Stimulated activated CD8-positive, alpha-beta memory T cell treated with anti-CD3 and anti-CD28 coated beads, Interleukin-2, amount 100 ng/mL, for 48 hours (primary cell): Measurements from ENCODE around the gene ADAM21.
"Not testable (repeated sequence)": the region's sequence is repeated elsewhere in the genome, so short reads cannot be mapped to it uniquely, and the experiment has no call there.

ENCODE experiments used
- DNase-seq, 2 donors: peaks; one replicate each; pipeline ENCODE4 v3.0.0-alpha.2; 2020; ENCODE audit warnings: low read depth in 2 of 2

ADAM21 gene

DNA sequence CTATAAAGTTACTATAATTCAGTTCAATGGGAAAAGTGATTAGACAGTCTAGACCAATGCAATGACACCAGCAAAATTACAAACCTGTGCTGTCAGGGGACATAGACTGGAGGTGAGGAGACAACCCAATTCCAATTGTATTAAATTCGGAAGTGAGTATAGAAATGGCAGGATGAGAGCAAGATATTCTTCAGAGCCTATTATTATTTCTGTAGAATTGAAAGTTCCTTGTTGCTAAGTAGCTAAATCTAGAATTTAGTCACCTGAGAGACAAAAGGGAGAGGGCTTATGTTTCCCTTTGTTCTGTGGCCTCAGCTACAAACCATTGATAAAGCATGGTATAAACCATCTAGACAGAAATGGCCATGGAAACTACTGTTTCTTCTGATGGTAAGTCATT, at the start of gene ADAM21:
TSS of gene ADAM21 (plus strand) at position 301 of the 400 bp plus-strand sequence. CDS start 5,326 bp downstream, outside the sequence.
- no peak for DNase-seq

DNA sequence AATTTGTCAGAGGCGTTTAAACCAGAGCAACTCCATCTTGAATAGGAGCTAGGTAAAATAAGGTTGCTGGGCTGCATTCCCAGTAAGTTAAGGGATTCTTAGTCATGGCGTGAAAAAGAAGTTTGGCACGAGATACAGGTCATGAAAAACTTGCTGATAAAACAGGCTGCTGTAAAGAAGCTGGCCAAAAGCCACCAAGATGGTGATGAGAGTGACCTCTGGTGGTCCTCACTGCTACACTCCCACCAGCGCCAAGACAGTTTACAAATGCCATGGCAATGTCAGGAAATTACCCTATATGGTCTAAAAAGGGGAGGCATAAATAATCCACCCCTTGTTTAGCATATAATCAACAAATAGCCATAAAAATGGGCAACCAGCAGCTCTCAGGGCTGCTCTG, 48.6 kb upstream of the ADAM21 start:
- not testable (repeated sequence) for DNase-seq

DNA sequence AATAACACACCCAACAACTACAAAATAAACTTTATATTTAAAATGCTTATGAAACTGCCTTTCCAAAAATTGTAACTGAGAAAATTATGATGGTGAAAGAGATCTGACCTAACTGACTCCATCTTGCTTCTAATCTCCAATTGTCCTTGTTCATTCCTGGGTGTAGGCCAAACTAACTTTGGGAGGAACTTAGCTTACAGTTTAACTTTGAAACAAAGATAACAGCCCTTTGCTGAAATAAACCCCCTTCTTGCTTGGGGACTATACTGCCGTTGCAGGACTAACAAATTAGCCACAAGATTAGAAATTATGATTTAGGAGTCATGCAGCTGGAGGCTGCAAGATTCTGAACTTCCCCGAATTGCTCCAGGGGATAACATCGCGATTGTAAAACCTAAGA, 45.8 kb upstream of the ADAM21 start:
- DNase-seq = not testable (repeated sequence)

DNA sequence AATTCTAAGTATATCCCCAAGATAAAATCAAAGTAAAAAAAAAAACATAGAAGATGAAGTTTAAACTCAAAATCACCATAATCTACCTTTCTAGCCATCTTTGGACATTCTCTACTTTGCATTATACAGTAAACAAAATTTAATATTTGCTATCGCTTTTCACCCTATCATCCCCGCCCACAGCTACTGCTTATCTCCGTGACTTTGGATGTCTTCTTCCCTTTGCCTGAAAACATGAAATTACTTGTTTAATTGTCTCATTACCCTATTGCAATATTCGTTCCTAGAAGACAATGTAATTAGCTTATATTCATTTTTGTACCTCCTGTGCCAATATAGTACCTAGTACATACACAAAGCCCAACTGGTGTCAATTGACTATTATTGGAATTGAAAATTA, 44.4 kb upstream of the ADAM21 start:
- no peak for DNase-seq

DNA sequence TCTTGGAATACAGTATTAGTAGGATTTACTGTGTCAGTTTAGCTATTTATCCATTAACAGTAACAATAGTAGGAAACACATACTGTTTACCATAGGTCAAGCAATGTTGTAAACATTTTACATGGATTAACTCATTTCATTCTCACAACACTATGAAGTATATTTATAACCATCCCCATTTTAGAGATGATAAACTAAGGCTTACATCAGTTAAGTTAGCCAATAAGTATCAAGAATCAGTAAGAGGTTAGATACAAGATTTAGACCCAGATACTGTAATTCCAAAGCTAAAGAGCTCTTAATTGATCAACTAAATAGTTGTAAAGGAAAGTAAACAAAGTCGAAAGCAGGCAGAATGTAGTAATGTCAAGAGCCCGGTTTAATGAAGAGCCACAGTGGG, 36.2 kb upstream of the ADAM21 start:
- DNase-seq = no peak

DNA sequence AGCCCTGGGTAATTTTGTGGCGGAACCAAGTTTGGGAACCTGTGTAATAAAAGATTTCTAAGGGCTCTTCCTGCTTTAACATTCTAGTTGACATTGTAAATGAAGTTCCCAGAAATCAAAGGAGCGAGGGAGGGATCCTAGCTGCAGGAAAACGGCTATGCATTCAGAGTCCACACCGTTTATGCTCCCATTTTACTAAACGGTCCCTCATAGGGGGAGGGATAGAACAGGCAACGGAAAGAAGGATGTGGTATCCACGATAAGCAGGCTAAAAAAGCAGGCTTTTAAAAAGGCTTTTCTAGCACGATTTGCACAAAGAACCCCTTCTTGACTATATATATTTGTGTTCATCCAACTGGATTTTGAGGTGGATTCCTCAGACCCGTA, 35.6 kb upstream of the ADAM21 start:
- no peak for DNase-seq

DNA sequence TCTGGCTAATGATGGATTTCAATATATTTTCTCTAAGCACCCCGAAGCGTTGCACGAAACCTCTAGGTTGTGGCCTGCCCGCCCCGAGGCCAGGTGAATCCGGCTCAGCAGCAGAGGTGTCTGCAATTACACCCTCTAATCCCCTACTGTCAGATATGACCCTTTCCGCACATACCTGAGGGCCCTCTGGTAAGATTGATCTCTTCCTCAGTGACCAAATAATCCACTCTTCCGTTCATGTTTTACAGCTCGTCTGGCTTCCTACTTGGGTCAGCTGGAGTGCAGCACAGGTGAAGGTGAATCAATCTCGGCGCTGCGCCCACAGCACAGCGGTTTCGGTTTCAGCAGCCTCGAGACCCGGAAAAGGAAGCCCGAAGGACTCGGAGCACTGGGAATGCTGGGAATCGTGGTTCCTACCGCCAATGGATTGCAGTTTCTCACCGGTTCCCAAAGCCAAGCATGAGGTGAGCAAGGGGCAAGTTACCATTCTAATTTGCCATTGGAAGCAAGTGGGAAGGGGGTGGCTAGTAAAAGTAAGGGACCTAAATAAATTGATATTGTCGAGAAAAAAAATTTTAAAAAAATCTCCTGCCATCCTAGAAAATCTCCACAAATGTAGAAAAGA, 35.1 kb upstream of the ADAM21 start, which contains the start of gene SYNJ2BP:
TSS of gene SYNJ2BP (minus strand) at position 366 of the 625 bp plus-strand sequence. CDS start at position 239, 127 bp downstream.
- DNase-seq = peak; percentile 5 to 31

DNA sequence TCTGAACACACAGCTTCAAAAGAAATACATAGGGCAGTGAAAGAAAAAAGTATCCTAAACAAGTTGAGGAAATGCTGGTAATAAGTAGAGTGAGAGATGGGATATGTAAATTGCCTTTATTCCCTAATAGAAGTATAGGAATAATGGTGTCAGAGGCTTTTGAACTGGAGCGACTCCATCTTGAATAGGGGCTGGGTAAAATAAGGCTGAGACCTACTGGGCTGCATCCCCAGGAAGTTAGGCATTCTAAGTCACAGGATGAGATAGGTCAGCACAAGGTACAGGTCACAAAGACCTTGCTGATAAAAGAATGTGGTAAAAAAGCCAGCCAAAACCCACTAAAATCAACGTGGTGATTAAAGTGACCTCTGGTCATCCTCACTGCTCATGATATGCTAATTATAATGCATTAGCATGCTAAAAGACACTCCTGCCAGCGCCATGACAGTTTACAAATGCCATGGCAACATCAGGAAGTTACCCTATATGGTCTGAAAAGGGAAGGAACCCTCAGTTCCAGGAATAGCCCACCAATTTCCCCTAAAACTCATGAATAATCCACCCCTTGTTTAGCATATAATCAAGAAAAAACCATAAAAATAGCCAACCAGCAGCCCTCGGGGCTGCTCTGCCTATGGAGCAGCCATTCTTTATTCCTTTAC, 32.6 kb upstream of the ADAM21 start:
- DNase-seq = not testable (repeated sequence)

DNA sequence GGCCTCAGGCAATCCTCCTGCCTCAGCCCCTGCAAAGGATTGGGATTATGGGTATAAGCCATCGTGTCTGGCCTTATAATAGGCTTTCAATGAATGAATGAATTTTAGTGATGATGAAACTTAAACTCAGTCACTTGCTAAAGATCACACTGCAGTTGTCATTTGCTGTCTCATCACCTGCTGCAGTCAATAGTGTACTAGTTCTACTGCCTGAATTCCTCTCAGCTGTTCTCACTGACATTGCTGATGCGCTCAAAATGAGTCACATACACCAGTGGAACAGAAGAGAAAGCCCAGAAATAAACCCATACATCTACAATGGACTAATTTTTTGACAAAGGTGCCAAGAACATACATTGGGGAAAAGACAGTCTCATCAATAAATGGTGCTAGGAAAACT, 29.4 kb upstream of the ADAM21 start:
- DNase-seq = no peak

DNA sequence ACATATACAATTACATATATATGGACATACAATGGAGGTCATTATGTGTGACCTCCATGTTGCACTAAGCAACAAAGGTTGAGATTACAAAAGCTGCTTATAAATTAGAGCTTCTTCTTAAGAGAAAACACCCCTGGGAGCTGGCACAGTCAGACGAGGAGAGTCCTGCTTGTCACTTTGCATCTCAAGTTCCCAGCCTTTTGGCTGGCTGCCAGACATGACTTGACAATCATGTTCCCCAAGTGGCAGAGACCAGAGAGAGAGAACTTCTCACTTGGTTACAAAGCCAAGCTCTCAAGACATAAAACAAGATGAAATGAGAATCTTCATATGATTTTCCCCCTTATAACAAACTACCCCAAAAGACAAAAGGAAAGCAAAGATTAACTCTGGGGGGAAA, 26.6 kb upstream of the ADAM21 start:
- no peak for DNase-seq

DNA sequence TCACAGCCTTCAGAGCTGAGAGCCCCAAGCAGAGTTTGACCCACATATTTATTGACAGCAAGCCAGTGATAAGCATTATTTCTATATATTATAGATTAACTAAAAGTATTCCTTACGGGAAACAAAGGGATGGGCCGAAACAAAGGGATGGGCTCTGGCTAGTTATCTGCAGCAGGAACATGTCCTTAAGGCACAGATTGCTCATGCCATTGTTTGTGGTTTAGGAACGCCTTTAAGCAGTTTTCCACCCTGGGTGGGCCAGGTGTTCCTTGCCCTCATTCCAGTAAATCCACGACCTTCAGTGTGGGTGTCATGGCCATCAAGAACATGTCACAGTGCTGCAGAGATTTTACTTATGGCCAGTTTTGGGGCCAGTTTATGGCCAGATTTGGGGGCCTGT, 25.4 kb upstream of the ADAM21 start:
- not testable (repeated sequence) for DNase-seq

DNA sequence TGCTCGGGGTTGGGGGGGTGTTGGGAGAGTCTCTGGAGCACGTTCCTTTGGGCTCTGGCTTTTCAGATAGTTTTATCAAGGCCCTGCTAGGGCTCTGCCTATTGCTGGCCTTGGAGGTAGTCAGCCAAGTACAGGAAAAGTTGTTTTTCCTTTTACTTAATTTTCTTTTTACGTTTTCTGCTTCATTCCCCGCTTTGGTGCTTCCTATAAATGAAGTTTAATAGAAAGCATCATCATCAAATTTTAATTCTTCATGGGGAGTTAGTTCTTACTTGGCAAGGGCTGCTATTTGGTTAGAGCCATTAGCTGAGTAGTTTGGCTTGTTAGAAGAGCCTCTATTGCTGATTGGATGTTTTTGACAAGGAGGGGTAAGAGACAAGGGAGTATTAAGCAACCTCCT, 15.1 kb upstream of the ADAM21 start:
- no peak for DNase-seq

DNA sequence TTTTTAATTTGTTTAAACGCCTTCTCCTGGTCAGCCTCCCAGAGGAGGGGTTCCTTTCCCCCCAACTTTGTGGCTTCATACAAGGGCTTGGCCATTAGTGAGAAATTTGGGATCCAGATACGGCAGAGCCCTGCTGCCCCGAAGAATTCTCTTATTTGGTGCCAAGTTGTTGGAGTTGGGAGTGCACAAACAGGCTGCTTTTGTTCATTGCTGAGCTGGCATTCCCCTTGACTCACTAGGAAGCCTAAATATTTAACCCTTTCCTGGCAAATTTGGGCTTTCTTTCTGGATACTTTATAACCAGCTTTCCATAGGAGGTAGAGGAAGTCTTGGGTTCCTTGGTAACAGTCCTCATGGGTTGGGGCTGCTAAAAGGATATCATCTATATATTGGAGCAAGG, 10.3 kb upstream of the ADAM21 start:
- no peak for DNase-seq

DNA sequence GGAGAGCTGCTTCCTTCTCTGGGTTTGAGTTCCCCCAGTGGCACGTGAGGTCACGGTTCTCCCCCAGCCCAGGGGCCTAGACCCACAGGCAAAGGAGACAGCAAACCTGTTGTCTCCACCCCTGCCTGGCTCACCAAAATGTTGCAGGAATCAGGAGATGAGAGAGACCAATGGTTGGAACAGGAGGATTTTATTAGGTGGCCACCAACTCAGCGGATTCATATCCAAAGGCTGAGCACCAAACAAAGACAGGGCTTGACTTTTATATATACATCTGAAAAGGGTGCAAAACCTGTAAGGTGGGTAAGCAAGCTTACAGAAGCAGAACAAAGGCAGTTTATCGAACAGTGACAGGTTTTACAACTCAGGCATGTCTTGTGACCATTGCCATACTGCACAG, 9.2 kb upstream of the ADAM21 start:
- no peak for DNase-seq

DNA sequence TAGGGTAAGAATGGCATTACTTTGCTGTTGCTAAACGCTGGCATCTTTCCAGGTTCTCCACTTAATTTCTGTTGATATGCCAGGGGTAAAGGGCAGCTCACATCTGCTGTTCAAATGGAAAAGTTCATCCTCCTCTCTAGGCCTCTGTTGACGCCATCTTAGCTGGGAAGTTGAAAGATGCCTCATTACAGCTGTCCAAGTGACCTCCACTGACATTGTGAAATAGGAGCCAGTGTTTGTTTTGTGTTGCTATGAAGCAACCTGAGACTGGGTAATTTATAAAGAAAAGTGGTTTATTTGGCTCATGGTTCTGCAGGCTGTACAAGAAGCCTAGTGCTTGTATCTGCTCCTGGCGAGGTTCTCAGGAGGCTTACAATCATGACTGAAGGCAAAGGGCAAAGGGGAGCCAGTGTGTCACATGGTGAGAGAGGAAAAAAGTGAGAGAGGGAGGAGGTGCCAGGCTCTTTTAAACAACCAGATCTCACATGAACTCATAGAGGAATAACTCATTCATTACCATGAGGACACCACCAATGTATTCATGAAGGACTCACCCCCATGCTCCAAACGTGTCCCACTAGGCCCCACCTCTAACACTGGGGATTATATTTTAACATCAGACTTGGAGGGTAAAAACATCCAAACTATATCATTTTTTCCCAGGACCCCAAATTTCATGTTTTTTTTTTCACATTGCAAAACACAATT, 3.2 kb upstream of the ADAM21 start:
- DNase-seq = no peak

DNA sequence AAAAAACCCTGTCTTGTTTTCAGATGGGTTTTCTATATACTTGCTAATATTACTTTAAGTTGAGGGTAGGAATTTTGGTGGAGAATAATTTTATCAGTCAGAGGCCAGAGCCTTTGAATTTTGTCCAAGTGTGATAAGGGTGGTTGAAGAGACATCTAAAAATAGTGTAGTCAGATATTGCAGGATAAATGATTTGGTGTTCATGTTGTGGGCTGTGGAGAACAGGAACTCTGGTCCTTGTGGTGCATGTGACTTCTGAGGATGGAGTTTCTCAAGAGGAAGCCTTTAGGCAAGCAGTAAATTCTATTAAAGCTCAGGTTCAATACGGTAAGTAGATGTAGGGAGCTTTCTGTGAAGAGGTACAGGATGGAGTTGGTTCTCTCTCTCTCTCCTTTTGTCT, 2.8 kb downstream of the ADAM21 start:
- no peak for DNase-seq

DNA sequence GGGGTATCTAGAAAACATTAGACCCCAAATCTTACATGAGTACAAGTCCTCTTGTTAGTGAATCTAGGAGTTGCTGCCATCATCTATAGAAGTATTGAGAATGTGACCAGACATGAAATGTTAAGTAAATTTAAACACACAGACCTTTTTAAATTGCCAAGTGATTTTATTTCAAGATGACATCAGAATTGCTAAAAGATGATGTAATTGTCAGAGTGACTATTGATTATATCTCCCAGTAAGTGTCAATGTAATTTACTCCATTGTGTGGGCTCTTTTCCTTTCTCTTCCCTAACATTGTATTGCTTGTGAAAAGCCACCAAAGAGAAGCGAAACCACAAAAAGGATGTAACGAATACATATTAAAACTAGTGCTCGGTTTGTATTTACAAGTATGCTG, 16.8 kb downstream of the ADAM21 start:
- DNase-seq = no peak

DNA sequence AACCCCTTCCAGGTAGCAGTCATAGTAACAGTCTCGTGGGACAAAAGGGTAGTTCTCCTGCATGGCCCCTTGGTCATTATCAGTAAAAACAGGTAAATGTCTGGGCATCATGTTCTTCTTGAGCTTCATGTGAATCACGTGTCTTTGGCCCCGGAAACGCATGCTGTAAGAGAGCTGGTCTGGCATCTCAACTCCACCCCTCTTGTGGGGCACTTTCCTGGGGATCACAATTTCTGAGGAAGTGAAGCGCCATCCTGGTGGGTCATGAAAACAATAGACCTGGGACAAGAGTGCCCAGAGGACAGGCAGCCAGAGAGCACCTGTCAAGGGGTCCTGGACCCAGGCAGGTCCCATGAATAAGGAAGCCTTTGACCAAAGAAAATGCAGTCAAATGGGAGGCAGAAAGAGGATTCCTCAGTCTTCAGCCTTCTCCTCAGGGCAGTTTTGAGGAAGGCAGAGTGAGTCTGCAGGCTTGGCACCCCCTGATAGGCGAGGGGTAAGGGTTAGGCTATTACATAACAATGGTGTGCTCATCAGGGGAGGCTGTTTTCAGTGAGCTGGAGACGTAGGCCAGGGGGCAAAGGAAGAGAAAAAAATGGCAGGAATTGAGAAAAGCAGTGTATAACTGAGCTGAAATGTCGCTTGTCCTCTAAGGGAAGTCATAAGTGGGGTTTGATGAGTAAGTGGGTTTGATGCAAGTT, 19.0 kb downstream of the ADAM21 start:
- not testable (repeated sequence) for DNase-seq

DNA sequence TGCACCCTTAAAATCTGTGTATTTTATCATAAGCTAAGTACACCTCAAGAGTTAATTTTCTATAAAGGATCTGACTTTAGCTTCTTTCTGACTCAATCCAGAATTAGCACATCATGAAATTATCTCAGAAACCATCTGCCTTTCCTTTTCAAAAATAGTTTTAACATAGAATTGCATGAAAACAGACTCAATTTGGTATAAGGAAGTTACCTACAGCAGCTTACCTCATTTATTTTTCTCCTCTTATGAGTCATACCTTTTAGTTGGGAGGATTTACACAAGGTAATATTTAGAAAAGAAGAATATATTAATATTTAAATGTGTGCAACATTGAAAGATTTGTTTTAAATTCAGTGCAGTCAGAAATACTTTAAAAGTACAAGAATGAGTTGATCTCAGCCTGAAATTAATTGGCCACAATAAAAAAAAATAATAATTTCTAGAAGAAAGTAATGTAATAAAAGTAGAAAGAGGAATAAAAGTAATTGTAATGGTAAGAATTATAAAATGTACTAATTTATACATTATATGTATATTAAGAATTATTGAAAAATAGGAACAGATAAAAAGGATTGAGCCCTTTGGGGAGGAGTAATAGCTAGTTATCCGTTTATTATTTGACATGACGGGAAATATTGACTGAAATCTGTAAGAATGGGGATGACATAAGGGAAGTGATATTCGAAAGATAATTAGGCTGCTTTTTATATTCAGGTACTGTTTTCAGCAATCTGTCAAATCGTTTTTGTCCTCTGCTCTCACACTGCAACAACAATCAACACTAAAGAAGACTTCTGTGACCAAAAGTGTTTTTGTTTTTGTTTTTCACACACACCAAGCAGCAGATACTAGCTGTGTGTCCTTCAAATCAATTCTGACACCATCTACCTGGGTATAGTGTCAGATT, 20.5 kb downstream of the ADAM21 start:
- DNase-seq = no peak

DNA sequence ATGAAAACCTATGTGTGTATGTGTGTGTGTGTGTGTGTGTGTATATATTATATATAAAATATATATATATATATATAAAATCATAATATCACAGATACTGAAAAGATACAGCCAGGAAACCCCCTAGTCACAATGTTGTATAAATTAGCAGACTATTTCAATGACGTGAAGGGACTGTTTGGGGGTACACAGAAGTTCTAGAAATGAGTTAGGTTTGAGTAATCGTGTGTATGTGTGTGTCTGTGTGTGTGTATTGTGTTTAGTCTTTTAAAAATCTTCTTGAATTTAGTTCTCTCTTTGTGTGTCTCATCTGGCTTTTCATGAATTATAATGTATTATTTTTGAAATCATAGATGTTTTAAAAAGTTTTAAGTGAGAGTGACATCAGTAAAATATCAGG, 21.9 kb downstream of the ADAM21 start:
- no peak for DNase-seq

DNA sequence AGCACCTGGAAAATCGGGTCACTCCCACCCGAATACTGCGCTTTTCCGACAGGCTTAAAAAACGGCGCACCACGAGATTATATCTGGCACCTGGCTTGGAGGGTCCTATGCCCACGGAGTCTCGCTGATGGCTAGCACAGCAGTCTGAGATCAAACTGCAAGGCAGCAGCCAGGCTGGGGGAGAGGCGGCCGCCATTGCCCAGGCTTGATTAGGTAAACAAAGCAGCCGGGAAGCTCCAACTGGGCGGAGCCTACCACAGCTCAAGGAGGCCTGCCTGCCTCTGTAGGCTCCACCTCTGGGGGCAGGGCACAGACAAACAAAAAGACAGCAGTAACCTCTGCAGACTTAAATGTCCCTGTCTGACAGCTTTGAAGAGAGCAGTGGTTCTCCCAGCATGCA, 23.5 kb downstream of the ADAM21 start:
- DNase-seq = not testable (repeated sequence)
